Left lung (tissue), 10 donors: Measurements from ENCODE around the gene M1AP. TPM values are rescaled to one million over a fixed set of nuclear protein-coding genes. Genes with fewer than 3 reads are reported as not detected.

Experiments
- ATAC-seq: fragments of 200-7000 bp; cut with Tn5 transposase; one replicate; pipeline ENCODE4 v1.9.1; 2020; ENCODE audit warnings: moderate library complexity
- DNase-seq, 4 donors: peaks; one replicate each; pipeline ENCODE4 v3.0.0-alpha.2; 2013 to 2020
- H3K27ac ChIP-seq, 2 donors: fragments of 200-600 bp; sonication (generic) in 1 of 2; one replicate each; pipeline versions ENCODE4 v1.5.0 to v1.8.0; 2020 to 2021
- H3K27me3 ChIP-seq, 2 donors: fragments of 200-600 bp; sonication (generic) in 1 of 2; one replicate each; pipeline versions ENCODE4 v1.5.0 to v1.8.0; 2020 to 2021
- H3K36me3 ChIP-seq, 2 donors: fragments of 200-600 bp; sonication (generic) in 1 of 2; one replicate each; pipeline versions ENCODE4 v1.5.0 to v1.8.0; 2020 to 2021
- H3K4me1 ChIP-seq, 2 donors: fragments of 200-600 bp; one replicate each; pipeline ENCODE4 v1.8.0; 2021
- H3K4me3 ChIP-seq, 2 donors: fragments of 200-600 bp; sonication (generic) in 1 of 2; one replicate each; pipeline versions ENCODE4 v1.5.0 to v1.8.0; 2020 to 2021; ENCODE audit warnings: mild to moderate bottlenecking in 1 of 2
- H3K9me3 ChIP-seq, 2 donors: fragments of 200-600 bp; sonication (generic) in 1 of 2; one replicate each; pipeline versions ENCODE4 v1.5.0 to v1.8.0; 2020 to 2021
- CTCF ChIP-seq, 2 donors: fragments of 200-600 bp; sonication (generic) in 1 of 2; IDR thresholded peaks; one replicate each; pipeline versions ENCODE4 v1.5.0 to v1.8.0; 2021; ENCODE audit warnings: antibody characterized with exemption in 2 of 2
- intact Hi-C, 2 donors: fragments of 100-400 bp; cut with DNase I; formaldehyde crosslinking; loops; one replicate each; pipeline versions ENCODE4 v1.11.2 to v1.14.2; 2022
- polyA plus RNA-seq, 6 donors: library from polyadenylated mRNA; unstranded; fragments of 120-200 nt; gene quantifications; one replicate each; pipeline ENCODE4 v1.2.1, GENCODE V29; 2013; ENCODE audit not compliant: insufficient read length in 6 of 6
- total RNA-seq, 2 donors: library from RNA; stranded (reverse); fragmentation: NEBNext Ultra II Directional; extraction: Animal tissue kit (Norgen Biotek cat#: 25700); gene quantifications; one replicate each; pipeline ENCODE4 v1.2.1, GENCODE V29; 2021
- donor health status: DM: no; HTN: yes; CAD: no.
- donor health status: DM: no; HTN: no; CAD: no.

Gene M1AP
- total and polyA plus RNA-seq, 8 donors = 0.14 to 1.1 (median 0.36) TPM

GRCh38 chr2:74578408-74578807, 69.7 kb downstream of the M1AP start:
- Histone ChIP-seq H3K27ac (peak overlapping the region in 1 of 2 donors; percentile 89), H3K9me3 (no peaks in the 10 kb centered on the region), H3K27me3 (no peaks in the 10 kb centered on the region), H3K36me3 (no peaks in the 10 kb centered on the region), H3K4me1 (peaks cover 6 to 46% of the 10 kb centered on the region in 2 donors), H3K4me3 (no peak overlapping the region)
- TF ChIP-seq CTCF (IDR thresholded peaks at IDR 0.05) = no peak
- ATAC-seq (no peak), DNase-seq (no peak)
- intact Hi-C loops = no loop called here

- H3K4me1 ChIP-seq = peaks cover 6 to 50% of the 10 kb centered on the region in 2 donors
- H3K4me3 ChIP-seq = no peak overlapping the region
- TF ChIP-seq CTCF (IDR thresholded peaks at IDR 0.05) = no peak
- intact Hi-C loops = no loop called here
- H3K27me3 ChIP-seq = no peaks in the 10 kb centered on the region
- H3K9me3 ChIP-seq = no peaks in the 10 kb centered on the region
- ATAC-seq (peak; percentile 68), DNase-seq (peak in 1 of 4 donors; percentile 3)
- no peaks in the 10 kb centered on the region for H3K36me3 ChIP-seq
- peak overlapping the region; percentile 50 to 89 for H3K27ac ChIP-seq
Observed at GRCh38 chr2:74577448-74577847, 70.7 kb downstream of the M1AP start.

GRCh38 chr2:74576863-74577229, 71.3 kb downstream of the M1AP start:
- ATAC-seq = peak; percentile 79
- H3K4me3 ChIP-seq = no peak overlapping the region
- no peak for TF ChIP-seq CTCF (IDR thresholded peaks at IDR 0.05)
- peaks cover 6 to 50% of the 10 kb centered on the region in 2 donors for H3K4me1 ChIP-seq
- DNase-seq = peak in 1 of 4 donors; percentile 51
- peak overlapping the region; percentile 50 to 89 for H3K27ac ChIP-seq
- no peaks in the 10 kb centered on the region for H3K36me3 ChIP-seq
- H3K27me3 ChIP-seq = no peaks in the 10 kb centered on the region
- H3K9me3 ChIP-seq = no peaks in the 10 kb centered on the region
- intact Hi-C loops = no loop called here

- H3K36me3 ChIP-seq = no peaks in the 10 kb centered on the region
- DNase-seq (no peak), ATAC-seq (peak; percentile 8)
- H3K4me1 ChIP-seq = peaks cover 6 to 50% of the 10 kb centered on the region in 2 donors
- no peak for TF ChIP-seq CTCF (IDR thresholded peaks at IDR 0.05)
- intact Hi-C loops = no loop called here
- H3K4me3 ChIP-seq = no peak overlapping the region
- H3K27ac ChIP-seq = peak overlapping the region; percentile 50 to 89
- no peaks in the 10 kb centered on the region for H3K9me3 ChIP-seq
- H3K27me3 ChIP-seq = no peaks in the 10 kb centered on the region
Observed at GRCh38 chr2:74576211-74576862, 71.8 kb downstream of the M1AP start.

GRCh38 chr2:74575320-74575719, 72.8 kb downstream of the M1AP start:
- Histone ChIP-seq H3K27ac (peak overlapping the region in 1 of 2 donors; percentile 89), H3K4me3 (no peak overlapping the region), H3K4me1 (peaks cover 6 to 50% of the 10 kb centered on the region in 2 donors), H3K27me3 (no peaks in the 10 kb centered on the region), H3K36me3 (no peaks in the 10 kb centered on the region), H3K9me3 (no peaks in the 10 kb centered on the region)
- TF ChIP-seq CTCF (IDR thresholded peaks at IDR 0.05) = no peak
- intact Hi-C loops = no loop called here
- ATAC-seq (no peak), DNase-seq (no peak)
